HG02588 (cell line): ENCODE measurements around the gene COL13A1.

Source experiments
- ATAC-seq: cut with Tn5 transposase; IDR thresholded peaks from one replicate; pipeline ENCODE4 v1.9.1; 2021; ENCODE audit warnings: mild to moderate bottlenecking, moderate library complexity; ENCODE audit not compliant: unreplicated experiment

Gene COL13A1

DNA sequence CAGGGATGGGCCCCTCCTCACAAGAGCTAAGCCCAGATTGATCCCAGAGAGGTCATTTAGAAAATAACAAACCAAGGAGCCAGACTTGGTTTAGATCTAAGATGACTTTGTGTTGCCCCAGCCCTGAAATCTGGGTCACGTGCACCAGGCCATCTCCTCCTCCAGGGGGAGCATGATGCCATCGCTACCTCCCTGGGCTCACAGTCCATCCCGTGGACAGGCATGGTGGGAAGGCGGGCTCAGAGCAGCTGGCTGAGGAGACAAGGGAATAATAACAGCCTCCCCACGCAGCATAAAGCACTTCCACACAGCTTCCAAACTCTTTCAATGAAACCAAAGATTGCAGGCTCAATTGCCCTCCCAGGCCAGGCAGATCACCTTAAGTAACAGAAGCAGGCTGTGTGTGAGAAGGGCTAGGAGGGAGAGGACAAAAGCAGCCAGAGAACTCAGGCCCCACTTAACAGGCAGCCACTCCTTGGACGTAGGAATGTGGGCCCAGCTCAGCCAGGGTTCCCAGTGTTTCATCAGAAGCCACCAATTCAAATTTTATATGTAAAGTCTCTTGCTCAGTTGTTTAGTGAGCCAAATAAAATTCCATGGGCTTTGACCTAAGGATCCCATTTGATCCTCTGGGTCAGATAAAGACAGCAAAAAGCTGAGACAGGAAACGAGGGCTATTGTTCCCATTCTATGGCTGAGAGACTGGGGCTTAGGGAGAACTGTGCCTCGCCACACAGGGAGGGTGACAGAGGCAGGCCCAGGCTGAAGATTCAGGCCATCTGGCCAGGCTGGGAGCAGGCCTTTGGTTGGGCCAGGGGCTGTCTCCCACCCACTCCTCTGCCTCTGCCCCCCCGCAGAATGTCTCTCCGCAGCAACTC, 100.2 kb downstream of the COL13A1 start:
- no peak for ATAC-seq

DNA sequence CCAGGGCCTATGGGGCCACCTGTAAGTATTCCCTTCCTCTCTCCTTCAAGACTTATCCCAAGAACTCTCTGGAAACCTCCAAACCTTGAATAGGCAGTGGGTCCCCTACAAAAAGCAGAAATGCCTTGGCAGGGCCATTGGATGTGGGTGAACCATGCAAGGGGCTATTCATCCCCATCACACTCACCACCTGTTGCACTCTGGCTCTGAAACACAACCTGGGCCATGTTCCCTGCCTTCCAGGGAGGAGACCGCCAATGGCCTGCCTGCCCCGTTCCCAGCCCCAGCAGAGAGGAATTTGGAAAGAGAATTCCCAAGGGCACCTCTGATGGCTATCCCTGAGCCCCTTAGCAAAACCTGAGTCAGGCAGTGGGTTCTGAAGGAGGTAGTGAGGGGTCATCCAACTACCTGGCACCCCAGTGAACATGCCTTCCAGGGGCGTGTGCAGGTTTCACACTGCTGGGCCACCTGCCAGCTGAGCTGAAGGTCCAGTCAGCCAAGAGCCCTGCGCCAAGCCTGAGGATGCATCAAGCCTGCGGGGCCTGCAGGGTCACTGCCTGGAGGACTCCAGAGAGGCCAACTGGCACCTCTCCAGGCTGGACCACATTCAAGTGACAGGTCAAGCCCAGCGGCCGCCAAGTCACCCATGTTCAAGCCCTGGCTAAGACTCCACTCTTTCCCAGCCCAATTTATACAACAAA, 101.3 kb downstream of the COL13A1 start:
- ATAC-seq = no peak

DNA sequence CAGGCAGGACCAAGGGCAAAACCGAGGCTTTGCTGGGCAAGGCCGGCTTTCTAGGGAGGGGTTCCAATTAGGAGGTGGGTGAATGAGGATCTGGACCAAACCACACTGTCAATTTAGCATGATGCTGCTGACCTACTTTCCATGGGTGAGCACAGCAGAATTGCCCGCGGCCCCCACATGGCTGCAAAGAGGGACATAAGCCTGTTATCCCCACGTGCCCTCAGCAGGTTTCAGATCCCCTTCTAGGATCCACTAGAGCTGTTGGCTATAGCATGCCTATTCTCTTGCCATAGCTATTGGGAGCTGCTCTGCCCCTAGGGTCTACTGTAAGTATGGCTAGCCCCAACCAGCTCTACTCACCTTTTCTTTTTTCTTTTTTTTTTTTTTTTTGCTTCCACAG, 102.8 kb downstream of the COL13A1 start:
- no peak for ATAC-seq

DNA sequence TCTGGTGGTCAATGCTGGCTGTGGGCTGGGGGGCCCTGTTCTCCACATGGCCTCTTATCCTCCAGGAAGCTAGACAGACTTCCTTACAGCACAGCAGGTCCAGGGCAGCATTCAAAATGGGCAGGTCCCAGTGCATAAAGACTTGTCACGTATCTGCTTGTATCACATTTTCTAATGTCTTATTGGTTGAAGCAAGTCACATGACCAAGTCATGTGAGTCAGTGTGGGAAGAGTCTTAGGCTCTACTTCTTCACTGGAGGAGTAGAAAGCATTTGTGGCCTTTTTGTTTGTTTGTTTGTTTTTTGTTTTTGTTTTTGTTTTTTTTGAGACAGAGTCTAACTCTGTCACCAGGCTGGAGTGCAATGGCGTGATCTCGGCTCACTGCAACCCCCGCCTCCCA, 104.7 kb downstream of the COL13A1 start:
- ATAC-seq = no peak

DNA sequence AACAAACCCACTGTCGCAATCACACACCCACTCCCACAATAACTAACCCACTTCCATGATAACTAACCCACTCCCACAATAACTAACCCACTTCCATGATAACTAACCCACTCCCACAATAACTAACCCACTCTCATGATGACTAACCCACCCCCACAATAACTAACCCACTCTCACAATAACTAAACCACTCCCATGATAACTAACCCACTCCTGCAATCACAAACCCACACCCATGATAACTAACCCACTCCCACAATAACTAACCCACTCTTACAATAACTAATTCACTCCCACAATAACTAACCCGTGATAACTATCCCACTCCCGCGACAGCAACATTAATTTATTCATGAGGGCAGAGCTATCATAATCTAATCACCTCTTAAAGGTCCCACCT, 105.8 kb downstream of the COL13A1 start:
- no peak for ATAC-seq

DNA sequence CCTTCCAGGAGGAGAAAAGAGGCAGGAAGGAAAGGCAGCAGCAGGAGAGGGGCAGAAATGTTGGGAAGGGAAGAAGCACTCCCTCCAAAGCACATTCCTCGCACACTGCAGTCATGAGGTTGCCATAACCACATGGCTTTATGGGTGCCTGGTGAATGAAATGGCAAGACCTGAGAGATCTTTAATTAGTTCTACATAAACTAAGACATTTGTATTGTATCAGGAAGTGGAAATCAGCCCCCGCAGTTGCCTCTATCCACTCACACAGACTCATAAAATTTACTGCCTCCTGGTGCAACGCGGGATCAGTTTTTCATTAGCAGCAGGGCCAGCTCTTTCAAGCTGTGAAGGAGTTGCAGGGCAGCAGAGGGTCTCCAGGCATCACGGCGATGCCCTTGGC, 106.4 kb downstream of the COL13A1 start:
- ATAC-seq = no peak

DNA sequence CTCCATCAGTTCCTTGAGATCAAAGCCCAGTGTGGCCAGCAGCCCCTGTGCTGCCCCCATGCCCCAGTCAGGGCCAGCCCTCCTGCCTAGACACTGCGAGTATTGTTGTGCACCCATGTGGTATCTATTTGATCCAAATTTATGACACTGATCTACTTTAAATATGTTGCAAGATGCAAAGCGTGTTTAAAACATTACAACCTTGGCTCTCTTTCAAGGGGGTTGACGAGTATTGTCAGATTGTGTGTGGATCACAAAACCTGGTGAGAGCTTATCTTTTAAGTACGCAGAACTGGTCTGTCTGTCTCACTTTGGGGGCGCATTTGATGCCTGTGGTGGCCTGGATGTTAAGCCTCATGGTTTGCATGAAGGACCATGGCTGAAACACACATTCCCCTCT, 108.9 kb downstream of the COL13A1 start:
- no peak for ATAC-seq

DNA sequence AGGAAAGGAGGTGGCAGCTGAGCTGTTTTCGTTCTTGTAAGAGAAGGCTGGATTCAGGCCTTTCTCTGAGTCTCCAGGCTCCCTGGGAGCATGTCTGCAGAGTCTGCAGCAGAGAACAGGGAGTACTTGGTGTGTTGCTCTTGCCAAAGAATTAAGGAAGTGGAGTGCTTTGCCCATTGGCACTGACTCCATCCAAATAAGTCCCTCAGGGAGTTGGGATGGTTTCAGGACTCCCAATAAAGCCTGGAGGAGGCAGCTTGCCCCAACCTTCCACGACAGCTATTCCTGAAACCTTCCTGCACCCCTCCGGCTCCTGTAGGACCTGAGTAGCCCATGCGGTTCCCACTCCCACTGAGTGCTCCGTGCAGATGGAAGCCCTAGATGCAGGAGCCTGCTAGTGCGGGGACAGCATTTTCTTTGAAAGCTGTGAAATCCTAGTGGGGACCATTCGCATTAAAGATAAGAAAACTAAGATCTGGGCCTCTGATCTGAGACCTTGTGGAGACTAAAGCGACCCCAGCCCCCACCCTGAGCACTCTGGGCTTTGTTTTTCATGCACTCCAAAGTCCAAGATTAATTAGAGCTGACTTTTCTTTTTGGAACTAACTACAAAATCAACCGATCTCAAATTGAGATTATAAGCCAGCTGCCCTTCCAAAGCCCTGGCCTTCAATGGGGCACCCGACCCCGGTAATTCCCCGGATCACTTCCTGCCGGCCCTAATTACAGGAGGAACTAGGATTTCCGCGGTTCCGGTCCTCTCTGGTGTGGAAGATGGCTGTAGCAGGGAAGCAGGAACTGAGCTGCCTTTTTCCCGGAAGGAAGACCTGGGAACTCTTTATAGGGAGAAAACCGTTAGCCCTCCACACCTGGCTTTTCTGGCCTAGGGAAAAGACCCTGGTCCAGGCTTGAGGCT, 110.2 kb downstream of the COL13A1 start:
- no peak for ATAC-seq

DNA sequence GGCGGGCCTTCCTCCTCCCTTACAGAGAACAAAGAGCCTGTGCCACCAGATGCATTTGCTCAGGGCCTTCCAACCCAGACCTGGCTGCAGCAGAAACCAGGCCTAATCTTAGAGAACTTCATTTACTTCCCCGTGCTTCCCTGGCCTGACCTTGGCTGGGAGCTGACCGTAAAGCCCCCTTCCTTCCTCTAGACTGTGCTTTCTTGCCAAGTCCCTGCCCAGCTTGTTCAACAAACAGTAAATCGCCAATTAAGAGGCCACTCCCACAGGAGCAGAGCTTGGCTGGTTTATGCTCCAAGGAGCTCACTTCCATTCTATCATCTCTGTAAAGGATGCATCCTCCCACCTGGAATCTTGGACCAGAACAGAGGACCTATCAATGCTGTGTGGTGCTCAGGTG, 110.9 kb downstream of the COL13A1 start:
- ATAC-seq = no peak

DNA sequence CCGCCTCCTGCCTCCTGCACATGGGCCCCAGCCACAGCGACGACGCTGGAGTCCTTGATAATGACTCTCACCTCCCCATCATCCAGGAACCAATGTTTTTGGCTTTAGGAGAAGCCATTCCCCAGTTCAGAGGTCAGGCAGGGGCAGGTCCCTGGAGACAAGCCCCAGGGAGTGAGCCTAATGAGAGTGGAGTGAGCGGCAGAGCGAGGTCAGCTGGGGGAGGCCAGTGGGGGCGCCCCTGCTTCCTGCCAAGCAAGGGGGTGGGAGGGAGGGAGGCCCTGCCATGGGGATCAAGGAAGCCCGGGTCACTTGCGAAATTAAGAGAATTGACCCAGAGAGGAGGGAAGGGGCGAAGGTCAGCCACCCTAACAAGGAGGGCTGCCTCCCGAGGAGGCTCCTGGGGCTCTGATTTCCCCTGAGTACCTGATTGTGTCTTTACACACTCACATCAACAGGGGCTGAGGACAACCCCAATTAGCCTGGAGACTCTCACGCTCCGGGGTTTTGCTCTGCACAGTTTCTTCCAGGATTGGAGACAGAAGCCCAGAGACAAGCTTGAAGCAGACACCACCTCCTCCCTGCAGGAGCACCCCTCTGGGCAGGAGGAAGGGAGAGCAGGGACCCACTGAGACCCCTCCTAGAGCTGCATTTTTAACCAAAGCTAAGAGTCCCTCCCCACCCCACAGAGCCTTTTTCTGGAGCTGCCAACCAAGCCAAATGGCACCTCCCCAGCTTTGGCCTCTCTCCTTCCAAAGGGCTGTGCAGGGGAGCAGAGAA, 112.1 kb downstream of the COL13A1 start:
- ATAC-seq = no peak

DNA sequence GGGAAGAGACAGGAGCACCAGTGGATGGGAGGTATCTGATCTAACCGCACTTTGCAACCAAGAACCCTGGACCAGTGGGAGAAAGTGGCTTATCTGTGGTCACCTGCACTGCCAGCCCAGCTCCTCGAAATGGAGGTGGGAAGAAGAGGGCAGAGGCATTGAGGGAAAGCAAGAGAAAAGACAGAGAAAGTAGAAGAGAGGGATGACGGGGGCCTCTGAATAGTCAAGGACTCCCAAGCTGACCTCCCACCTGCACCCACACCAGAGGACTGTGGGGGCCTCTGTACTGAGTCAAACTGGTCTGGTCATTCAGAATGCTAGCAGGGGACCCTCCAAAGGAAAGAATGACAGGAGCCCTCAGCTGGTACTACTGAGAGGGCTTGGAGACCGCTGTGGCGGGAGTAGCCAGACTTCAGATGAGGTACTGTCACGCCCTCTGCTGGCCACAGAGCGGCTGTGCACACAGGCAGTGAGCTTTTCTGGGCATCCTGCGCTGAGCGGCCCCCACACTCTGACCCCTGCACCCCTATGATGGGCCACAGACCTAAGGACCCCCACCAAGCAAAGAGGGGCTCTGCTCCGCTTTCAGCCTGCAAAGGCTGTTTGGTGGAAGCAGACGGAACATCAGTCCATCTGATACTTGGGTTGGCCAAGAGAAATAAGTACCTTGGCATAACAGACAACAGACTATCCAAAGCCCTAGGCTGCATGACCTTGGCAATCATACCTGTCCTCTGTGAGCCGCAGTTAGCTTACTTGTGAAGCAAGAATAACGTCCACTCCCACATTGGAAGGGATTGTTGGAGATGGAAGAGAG, 112.9 kb downstream of the COL13A1 start:
- no peak for ATAC-seq

DNA sequence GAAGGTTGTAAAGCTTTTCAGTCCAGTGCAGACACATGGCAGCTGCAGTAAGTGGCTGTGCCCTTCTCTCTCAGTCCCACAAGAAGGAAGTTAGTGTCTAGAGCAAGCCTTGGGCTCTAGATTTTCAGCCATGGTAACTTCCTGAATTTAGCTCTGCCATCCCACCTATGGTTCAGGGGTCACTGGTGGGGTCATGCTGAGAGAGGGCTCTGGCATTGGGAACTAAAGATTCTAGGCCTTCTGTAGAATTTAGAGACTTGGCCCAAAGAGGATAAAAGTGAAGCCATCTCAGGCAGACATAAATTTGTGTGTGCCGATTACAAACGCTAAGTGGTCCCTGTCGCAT, 113.5 kb downstream of the COL13A1 start:
- no peak for ATAC-seq

DNA sequence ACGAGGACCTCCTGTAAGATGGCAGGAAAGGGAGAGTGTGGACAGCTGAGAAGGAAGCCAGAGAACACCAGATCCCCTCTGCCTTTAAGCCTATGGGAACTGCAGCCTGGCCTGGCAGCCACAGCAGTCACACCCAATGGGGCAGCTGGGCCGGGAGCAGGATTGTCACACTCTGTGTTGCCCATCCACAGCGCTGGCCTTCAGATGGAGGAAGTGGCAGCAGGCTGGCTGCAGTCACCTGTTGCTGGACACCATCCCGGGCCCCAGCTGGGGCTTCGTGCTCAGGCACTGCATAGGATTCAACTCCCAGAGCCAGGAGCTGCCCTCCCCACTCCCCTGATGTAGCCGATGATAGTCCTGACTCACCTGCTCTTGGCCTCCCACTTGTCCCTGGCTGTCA, 114.4 kb downstream of the COL13A1 start:
- no peak for ATAC-seq

DNA sequence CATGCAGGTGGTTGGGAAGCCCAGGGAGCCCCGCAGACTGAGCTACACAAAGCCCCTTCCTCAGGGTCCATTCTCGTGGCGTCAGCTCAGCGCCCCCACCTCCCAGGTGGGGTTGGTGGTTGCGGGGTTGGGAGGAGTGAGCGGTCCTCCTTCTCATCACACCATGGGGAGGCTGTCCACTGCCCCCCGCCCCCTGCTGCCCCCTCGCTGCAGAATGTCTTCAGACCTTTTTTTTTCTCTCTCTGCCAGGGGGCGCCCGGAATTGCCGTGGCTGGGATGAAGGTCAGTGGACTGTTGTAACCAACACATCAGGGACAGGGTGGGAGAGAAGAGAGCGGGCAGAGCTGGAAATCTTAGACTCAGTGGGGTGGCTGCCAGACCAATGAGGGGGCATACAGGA, 116.3 kb downstream of the COL13A1 start:
- no peak for ATAC-seq

DNA sequence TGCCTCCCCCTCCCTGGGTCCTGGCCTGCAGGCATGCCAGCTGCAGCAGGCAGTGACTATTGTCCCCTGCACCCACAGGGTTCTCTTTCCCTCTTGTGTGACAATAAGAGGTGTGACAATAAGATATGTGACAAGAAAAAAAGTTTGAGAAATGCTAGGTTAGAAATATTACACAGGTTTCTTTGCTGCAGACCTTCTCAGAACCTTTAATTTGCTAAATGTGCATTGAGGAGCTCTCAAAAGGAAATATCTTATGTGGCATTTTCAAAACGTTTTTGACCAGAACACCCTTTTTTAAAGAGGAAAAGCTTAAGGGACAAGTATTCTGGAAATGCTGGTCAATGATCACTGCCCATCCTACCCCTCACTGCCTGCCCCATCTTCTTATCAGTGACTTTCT, 117.5 kb downstream of the COL13A1 start:
- no peak for ATAC-seq

DNA sequence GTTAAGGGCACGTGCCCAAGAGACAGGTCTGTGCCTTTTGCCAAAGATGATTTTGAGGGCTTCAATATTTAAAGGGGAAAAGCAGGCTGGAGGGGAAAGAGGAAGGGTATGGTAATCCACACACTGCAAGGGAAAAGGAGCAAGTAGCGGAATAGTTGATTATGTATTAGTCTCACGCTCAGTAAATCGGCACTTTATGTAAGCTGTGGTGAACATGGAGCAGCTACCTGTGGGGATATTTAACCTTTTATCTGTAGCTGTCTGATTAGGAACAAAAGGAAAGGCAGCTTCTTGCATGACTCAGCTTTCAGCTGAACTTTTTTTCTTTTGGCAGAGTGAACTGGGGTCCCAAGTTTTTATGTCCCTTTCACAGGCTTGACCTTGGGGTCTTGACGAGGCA, 123.4 kb downstream of the COL13A1 start:
- ATAC-seq = no peak

DNA sequence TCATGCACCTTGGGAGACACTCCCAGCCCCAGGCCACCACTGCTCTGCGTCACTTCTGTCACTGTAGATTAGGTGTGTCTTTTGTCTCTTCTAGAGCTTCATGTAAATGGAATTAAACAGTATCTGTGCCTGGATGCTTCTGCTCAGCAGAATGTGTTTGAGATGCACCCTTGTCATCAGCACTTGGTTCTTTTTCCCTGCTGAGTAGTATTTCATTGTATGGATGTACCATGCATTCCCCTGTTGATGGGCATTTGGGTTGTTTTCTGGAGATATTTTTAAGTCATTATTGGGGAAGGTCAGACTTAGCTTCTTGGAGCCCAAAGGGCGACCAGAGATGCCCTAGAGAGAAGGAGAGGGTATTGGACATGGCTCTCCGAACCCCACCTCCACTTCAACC, 126.6 kb downstream of the COL13A1 start:
- ATAC-seq = no peak

DNA sequence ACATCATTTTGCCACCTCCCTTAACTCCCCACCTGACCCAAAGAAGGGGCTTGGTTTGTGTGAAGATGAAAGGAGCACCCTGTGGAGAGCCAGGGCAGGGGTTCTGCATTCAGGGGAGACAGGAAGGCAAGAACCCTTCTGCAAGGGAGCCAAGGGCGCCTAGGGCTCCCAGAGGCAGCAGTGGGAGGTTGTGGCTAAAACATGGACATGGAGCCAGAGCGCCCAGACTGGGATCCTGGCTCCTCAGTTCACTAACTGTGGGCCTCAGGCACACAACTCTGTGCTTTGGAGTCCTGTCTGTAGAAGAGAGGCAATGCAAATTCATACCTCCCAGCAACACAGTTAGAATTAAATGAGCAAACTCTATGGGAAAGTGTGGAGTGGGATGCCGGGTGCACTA, 127.9 kb downstream of the COL13A1 start:
- no peak for ATAC-seq

DNA sequence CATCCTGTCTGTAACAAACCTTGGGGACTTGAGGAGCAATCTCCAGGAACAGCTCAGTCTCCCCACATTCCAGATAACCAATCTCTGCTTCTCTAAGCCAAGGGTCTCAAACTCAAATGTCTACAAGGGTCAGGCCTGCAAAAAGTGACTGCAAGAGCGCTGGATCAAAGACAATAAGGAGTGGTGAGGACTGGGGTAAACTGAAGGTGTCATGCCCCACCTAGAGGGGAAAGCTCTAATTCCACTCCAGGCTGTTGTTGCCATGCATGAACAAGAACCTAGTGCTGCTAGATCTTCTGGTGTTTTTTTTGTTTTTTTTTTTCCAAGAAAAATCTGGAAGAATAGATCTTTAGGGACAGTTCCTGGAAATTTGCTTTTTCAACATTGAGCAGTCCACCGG, 133.1 kb downstream of the COL13A1 start:
- ATAC-seq = no peak

DNA sequence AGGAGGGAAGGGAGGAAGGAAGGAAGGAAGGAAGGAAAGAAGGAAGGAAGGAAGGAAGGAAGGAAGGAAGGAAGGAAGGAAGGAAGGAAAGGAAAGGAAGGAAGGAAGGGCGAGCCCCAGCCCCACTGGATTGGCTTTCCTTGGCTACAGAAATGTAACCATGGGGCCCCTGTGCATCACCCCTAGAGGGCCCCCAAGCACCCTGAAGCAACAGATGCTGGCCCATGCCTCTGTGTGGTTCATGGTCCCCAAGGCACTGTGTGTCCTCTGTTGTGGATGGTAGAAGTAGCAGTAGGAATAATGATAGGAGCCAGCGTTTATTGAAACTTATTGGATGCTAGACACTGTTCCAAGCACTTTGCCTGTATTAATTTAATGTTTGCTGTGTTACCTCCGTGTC, 134.4 kb downstream of the COL13A1 start:
- ATAC-seq = no peak
